DMS153 treated with DMSO at 0.1 percent for 48 hours (cell line): ENCODE data around the gene ST6GALNAC2.
"Not testable (repeated sequence)": the region's sequence is repeated elsewhere in the genome, so short reads cannot be mapped to it uniquely, and the experiment has no call there.

Experiments
- DNase-seq: peaks from one replicate; lab custom pipeline; 2025; ENCODE audit not compliant: unreplicated experiment; lab: John Stamatoyannopoulos, UW

ST6GALNAC2 gene

DNA sequence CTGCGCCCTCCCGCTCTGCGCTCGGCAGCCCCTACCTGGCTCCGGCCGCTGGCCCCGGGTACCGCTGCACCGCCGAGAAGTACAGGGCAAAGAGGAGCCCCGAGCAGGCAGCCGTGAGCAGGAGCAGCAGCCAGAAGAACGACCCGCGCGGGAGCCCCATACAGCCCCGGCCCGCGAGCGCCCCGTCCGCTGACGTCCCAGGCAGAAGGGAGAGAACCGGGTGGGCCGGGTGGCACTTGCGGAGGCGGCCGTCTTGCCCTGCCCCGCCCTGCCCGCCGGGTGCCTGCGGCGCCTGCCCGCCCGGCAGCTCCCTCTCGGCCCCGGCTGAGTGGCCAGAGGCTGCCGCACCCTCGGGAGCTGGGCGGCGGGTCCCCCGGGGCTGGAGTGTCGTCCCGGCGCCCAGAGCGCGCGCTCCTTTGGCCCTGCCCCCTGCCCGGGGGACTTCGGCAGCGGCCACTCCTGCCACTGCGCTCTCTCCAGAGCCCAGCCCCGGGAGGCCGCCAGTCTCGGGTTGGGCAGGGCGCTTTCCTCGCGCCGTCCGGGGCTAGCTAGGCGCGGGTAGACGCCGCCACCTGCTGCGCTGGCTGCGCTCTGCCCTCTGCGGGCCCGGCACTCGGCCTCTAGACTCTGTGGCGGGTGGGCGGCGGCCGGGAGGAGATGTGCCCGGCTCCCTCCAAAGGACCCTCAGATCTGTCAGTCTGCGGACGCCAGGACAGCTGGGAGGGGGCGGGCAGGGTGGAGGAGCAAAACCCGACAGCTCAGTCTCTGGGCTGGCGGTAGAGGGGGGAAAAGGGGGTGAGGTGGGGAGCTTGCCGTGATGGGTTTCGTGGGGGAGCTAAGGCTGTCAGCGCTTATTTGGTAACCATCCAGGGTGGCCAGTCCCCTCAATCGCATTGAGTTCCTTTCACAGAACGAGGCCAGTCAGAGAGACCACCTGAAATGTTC lies at the start of gene ST6GALNAC2:
ST6GALNAC2 (minus strand) TSS at position 212 of the 945 bp plus-strand sequence; CDS start at position 160, 52 bp downstream.
- DNase-seq: peak; percentile 43

DNA sequence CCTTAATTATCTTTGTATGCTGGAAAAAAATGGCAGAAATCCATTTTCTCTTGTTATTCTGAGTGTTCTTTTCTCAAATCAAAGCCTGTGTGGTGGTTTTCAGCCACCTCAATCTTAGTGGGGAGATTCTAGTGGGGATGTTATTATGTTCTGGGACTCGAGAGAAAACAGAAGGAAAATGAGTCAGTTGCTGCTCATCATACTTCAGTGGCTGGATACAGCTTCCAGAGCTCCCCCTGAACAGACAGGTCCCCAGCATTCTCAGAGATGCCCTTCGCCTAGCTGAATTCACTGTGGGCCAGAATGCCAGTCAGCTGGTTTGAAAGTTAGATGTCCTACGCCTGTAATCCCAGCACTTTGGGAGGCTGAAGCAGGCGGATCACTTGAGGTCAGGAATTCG lies 49.4 kb upstream of the ST6GALNAC2 start:
- no peak for DNase-seq

DNA sequence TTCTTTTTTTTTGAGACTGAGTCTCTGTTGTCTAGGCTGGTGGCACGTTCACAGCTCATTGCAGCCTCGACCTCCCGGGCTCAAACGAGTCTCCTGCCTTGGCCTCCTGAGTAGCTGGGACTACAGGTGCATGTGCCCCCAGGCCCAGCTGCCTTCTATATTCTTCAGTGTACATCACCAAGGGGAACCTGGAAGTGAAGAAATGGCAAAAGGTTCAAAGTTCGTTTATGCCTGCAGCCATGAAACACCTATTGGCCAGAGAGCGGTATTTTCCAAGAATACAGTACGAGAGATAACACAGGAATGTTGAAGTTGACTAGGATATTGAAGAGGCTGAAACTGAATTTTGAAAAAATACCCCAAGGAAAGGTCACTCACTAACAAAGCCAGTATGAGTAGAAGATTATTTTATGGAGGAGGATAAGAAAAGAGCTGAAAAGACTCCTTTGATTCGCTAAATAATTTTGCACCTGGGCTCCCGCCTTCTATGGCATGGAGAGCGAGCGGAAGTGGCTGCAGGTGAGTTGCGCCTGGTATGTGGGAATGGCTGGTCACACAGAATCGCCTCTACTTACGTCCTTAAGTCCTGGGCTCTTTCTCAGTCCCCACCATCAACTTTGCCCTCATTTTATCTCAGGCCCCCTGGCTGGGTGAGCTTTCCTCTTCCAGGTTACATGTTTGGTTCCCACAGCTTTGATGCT lies 48.1 kb upstream of the ST6GALNAC2 start:
- DNase-seq: no peak

DNA sequence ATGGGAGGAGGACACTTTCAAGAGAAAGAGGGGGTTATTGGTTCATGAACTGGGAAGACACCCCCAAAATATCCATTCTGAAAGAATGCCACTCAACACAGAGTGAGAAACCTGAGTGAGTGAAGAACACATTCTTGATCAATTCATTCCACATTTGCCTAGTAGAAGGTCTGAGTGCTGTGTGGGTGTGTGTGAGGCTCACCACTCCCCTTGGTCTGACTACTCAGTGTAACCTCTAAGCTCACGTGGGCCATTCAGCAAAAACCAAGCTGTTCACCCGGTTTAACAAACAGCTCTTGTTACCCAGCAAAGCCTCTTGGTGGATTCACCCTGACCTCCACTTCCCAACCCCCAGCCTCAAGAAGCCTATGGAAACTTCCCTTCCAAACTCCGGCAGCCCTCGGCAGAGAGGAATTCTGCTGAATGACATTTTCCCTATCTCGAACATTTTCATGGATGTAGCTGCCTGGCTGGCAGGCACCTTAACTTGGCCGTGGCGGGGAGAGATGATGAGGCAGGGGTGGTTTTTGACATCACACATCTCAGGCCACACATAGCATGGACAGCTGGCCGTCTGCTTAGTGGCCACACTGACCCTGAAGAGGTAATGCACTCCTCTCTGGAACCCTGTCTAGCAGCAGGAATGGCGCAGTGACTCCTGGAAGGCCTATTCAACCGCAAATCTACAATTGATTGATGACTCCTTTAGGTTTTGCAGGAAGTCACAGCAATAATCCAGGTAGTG lies 46.3 kb upstream of the ST6GALNAC2 start:
- DNase-seq: no peak

DNA sequence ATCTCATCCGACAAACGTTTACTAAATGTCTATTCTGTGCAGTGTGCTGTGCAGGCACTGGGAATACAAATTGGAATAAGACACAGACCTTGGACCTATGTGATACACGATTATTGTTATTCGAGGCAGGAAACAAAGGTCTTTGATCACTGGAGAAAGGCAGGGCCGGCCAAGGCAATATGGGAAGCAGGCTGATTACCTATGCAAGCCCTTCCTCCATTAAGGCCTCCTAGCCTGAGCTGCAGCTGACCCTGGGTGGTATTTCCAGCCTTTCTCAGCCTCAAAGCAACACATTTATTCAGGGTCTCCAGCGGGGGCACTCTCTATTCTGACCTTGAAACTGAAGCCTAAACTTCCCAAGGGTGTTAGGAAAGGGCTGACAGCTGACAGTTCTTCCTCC lies 44.5 kb upstream of the ST6GALNAC2 start:
- DNase-seq: no peak

DNA sequence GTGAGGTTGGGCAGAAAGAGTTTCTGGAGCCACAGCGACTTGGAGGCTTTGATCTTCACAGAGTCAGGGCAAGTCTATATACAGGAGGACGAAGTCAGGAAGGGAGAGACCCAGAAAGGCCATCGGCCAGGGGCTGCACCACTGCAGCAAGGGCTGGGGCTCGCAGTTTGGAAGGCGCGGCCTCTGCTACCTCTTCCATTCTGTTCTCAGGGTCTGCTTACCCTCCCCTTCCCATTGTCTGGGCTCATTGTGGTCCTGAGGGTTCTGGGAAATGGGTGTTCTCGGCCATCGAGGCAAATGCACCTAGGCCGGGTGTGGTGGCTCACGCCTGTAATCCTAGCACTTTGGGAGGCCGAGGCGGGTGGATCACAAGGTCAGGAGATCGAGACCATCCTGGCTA lies 41.9 kb upstream of the ST6GALNAC2 start:
- DNase-seq: no peak

DNA sequence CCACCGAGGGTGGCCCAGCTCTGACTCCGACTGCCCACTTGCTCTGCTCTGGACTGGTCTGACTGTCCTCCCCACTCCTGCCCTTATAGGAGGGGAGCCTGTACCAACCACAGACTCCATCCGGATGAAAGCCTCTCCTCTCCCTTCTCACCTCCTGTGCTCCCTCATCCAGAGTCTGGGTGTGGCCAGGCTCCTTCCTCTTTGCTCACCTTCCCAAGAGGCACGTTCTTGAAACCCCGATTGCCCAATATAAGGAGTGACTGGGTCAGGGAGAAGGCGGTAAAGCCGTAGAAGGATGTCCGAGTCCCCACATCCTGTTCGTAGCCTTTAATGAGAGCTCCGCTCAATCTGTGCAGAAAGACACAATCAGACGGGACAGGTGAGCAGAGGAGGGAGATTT lies 40.8 kb upstream of the ST6GALNAC2 start:
- DNase-seq: no peak

DNA sequence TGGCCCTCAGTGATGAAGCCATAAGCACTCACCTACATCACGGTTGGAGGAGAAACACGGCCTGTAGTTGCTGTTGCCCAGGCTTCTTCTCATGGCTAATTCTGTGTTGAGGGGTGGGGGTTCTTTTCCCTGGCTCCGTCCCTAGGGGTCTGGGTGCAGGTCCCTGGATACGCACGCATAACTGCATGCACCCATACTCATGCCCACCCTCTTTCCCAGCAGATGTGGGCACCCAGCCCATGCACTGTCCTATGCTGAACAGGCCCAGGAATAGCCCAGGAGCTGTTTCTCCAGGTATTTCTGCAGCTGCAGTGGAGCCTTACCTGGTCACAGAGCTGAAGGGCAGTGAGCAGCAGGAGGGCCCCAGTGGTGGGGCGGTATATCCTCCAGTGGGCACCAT lies 39.8 kb upstream of the ST6GALNAC2 start:
- DNase-seq: no peak

DNA sequence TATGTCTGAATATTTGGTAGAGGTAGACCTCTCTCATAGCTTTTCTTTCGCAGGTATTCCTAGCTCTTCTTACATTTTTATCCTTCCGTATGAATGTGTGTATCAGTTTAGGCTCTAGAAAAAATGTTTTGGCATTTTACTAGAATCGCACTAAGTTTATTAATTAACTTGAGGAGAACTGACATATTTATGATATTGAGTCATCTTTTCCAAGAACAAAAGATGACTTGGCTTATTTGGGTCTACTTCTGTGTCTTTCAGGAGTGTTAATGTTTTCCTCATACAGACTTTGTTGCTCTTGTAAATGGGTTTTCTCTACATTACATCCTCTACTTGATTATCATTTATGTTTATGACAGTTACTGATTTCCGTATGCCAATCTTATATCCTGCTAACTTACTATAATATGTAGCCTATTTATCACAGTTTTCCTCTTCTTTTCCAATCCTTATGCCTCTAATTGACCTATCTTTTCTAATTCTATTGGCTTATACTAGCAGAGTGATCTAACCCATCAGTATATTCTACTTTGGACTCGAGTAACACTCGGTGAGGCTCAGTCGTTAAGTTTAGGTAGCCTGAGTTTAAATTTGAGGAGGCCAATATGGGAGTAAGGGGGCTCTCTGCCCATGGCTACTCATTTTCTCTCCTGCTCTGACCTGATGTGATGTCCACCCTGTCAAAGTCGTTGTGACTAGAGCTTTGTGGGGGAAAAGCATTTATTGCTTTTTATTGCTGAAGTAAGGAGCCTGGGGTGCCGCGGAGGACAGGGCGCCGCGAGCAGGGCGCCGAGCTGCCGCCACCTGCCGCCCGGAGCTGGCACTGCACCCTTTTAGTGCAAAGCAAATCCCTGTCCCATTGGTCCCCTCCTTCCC lies 37.8 kb upstream of the ST6GALNAC2 start:
- DNase-seq: peak; percentile 61

DNA sequence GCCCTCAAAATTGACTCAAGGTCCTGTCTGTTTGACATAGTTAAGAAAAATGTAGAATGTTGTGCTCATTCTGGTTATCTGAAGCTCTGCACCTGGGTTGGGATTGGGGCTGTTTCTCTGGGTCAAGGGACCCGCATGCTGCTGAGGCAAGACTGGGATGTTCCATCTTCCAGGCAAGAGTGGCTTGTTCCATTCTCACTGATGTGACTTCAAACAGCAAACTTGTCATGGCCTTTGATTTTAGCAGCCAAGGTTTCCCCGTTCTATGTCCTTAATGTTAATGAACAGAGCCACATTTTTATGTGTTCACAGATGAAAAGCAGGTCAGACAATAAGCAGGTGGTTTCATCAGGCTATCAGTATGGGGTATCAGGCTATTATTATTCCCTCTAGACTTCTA lies 32.2 kb upstream of the ST6GALNAC2 start:
- DNase-seq: no peak

DNA sequence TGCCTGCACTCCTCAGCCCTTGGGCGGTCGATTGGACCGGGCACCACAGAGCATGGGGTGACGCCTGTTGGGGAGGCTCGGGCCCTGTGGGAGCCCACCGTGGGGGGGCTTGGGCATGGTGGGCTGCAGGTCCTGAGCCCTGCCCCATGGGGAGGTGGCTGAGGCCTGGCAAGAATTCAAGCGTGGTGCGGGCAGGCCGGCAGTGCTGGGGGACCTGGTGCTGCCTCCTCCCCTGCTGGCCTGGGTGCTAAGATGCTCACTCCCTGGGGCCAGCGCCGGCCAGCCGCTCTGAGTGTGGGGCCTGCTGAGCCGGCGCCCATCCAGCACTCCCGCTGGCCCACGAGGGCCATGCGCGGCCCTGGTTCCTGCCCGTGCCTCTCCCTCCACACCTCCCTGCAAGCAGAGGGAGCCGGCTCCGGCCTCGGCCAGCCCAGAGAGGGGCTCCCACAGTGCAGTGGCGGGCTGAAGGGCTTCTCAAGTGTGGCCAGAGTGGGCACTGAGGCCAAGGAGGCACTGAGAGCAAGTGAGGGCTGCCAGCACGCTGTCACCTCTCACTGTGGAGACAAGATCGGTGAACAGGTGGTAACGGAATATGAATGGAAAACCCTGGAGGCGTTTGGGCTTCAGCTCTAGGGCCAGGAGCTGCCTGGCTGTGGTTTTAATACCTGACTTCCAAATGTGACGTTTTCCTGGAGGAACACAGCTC lies 29.4 kb upstream of the ST6GALNAC2 start:
- DNase-seq: no peak

DNA sequence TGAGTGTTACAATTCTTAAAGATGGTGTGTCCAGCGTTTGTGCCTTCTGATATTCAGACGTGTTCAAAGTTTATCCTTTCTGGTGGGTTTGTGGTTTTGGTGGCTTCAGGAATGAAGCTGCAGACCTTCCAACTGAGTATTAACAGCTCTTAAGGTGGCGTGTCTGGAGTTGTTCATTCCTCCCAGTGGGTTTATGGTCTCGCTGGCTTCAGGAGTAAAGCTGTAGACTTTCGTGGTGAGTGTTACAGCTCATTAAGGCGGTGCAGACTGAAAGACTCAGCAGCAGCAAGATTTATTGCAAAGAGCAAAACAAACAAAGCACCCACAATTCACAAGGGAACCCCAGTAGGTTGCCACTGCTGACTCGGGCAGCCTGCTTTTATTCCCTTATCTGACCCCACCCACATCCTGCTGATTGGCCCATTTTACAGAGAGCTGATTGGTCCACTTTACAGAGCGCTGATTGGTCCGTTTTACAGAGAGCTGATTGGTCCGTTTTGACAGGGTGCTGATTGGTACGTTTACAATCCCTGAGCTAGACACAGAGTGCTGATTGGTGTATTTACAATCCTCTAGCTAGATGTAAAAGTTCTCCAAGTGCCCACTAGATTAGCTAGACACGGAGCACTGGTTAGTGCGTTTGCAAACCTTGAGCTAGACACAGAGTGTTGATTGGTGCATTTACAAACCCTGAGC lies 28.6 kb upstream of the ST6GALNAC2 start:
- not testable (repeated sequence) for DNase-seq

DNA sequence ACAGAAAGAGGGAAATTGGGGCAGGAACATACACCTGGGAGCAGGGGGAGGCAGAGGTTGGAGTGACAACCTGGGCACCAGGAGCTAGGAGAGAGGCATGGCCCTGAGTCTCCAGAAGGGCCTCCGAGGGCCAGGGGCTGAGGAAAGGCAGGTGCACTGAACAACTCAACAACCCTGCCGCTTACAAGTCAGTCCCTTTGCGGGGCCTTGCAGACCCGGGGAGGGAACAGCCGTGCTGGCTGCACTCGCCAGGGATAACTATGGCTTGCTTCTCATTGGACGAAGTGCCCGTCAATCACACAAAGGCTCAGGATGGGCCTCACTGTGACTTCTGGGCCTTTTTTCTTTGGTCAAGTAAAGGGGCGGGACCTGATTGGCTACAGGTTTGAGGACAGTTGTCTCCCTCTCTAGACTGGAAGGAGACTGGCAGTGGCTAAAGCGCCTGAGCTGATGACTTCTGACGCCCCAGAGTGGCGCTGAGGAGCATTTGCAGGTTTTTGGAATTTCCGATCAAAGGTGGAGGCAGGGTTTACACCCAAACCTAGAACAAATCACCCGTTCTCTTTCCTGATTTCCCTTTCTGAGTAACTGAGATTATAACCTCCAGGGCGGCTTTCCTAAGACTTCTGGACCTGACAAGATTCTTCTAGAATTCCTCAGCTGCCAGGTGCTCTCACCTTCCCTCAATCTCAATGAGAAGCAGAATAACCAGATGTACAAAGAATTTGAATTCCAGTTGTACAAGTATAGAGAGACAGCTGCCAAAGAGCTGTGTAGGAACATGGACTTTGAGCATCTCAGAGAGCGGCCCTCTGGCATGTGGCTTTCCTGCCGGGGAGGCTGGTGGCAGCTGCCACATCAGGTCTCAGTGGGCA lies 27.6 kb upstream of the ST6GALNAC2 start:
- no peak for DNase-seq

DNA sequence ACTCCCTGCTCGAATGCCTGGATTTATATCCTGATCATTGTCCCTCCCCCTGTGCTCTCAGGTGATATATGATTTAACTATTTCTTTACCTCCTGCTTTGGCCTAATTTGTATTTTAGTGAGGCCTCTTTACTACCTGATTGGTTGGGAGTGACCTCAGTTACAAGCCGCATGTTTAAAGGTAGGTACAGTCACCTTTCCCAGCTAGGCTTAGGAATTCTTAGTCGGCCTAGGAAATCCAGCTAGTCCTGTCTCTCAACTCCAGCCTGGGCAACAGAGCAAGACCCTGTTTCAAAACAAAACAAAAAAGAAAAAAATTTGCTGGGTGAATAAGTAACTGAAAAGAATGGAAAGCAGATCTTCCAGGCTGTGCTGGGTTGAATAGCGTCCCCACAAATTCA lies 26.8 kb upstream of the ST6GALNAC2 start:
- DNase-seq: no peak

DNA sequence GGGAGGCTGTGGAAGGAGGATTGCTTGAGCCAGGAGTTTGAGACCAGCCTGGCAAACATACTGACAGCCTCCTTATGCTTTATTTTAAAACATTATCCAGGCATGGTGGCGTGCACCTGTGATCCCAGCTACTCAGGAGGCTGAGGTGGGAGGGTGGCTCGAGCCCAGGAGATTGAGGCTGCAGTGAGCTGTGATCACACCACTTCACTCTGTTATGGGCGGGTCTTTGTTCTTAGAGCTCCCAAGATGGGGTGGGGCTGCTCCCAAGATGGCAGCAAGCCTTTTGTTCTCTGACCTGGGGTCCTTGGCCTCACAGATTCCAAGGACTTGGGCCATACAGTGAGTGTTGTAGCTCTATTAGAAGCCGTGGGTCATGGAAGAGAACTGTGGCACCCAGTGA lies 26.1 kb upstream of the ST6GALNAC2 start:
- no peak for DNase-seq

DNA sequence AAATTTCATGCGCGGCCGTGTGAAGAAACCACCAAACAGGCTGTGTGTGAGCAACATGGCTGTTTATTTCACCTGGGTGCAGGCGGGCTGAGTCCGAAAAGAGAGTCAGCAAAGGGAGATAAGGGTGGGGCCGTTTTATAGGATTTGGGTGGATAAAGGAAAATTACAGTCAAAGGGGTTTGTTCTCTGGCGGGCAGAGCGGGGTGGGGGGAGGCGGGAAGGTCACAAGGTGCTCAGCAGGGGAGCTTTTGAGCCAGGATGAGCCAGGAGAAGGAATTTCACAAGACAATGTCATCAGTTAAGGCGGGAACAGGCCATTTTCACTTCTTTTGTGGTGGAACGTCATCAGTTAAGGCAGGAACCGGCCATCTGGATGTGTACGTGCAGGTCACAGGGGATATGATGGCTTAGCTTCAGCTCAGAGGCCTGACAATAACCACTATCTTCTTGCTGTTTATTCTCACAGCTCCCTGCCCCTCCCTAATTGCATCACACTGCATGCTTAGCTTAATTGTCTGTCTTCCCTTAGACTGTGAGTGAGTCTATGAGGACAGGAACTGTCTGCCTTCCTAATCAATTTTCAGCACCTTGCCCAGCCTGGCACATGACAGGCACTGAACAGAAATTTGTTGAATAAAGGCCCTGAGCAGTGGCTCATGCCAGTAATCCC lies 25.6 kb upstream of the ST6GALNAC2 start:
- DNase-seq: not testable (repeated sequence)

DNA sequence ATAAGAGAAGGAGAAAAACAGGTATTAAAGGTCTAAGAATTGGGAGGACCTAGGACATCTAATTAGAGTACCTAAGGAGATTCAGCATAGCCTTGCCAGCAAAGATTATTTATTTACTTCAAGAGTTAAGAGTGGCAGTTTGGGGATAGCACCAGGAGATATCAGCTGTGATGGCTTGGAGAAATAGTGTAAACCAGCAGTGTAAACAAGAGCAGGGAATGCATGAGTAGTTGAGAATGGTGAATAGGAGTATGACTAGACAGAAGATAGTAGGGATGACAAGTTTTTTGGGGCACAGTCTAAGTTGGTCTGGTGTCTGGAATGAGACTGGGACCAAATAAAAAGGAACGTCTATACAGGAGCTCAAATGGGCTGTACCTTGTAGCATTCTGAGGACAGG lies 21.0 kb upstream of the ST6GALNAC2 start:
- not testable (repeated sequence) for DNase-seq

DNA sequence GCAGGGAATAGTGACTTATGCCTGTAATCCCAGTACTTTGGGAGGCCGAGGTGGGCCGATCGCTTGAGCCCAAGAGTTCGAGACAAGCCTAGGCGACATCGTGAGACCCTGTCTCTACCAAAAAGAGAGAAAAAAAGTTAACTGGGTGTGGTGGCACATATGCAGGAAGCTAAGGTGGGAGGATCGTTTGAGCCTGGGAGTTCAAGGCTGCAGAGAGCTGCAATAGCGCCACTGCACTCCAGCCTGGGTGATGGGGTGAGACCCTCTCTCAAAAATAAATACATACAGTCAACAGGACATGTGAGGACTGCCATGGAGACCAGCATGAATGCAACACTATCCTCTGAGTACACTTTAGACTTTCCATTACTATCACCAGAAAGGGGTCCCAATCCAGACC lies 15.4 kb upstream of the ST6GALNAC2 start:
- DNase-seq: no peak
